Neuronal stem cell (in vitro differentiated cells): ENCODE results near the gene DMXL1. TPM values are rescaled to one million over a fixed set of nuclear protein-coding genes. Genes with fewer than 3 reads are reported as not detected.
A peak's percentile ranks its signal among the peaks of the same experiment; 100 is the strongest.

Source experiments
- DNase-seq: peaks from one replicate; pipeline ENCODE4 v3.0.0-alpha.2; 2013; ENCODE audit warnings: low spot score
- H2AFZ ChIP-seq: one replicate; pipeline ENCODE4 v1.6.1; 2013; ENCODE audit warnings: mild to moderate bottlenecking, low read length, inconsistent platforms
- H2AK5ac ChIP-seq: 2 replicates; pipeline ENCODE4 v1.6.1; 2013; ENCODE audit warnings: low read depth, mild to moderate bottlenecking, inconsistent platforms, low read length, moderate library complexity, mixed read lengths
- H2BK120ac ChIP-seq: 2 replicates; pipeline ENCODE4 v1.6.1; 2013; ENCODE audit warnings: low read depth, mild to moderate bottlenecking, inconsistent platforms, low read length, moderate library complexity, mixed read lengths
- H2BK12ac ChIP-seq: one replicate; pipeline ENCODE4 v1.6.1; 2013; ENCODE audit warnings: low read length, inconsistent platforms
- H2BK15ac ChIP-seq: 2 replicates; pipeline ENCODE4 v1.6.1; 2013; ENCODE audit warnings: mild to moderate bottlenecking, low read length, inconsistent platforms, mixed read lengths
- H2BK5ac ChIP-seq: one replicate; pipeline ENCODE4 v1.6.1; 2013; ENCODE audit warnings: inconsistent platforms, mild to moderate bottlenecking, low read length, moderate library complexity
- H3K14ac ChIP-seq: one replicate; pipeline ENCODE4 v1.6.1; 2013; ENCODE audit warnings: low read length, inconsistent platforms
- H3K18ac ChIP-seq: 2 replicates; pipeline ENCODE4 v1.6.1; 2013; ENCODE audit warnings: low read length, inconsistent platforms
- H3K23ac ChIP-seq: 2 replicates; pipeline ENCODE4 v1.6.1; 2013; ENCODE audit warnings: low read depth, mild to moderate bottlenecking, mixed read lengths, low read length, inconsistent platforms; ENCODE audit not compliant: poor library complexity
- H3K27ac ChIP-seq: replicated peaks from 3 replicates; pipeline ENCODE4 v1.5.1; 2013; ENCODE audit warnings: low read length, inconsistent platforms
- H3K27me3 ChIP-seq, 3 experiments: 2 replicates each; pipeline ENCODE4 v1.6.1; 2013; ENCODE audit warnings: low read length in 3 of 3, mild to moderate bottlenecking in 2 of 3, inconsistent platforms in 1 of 3, low read depth in 1 of 3, mixed read lengths in 1 of 3, moderate library complexity in 1 of 3; ENCODE audit not compliant: control insufficient read depth in 3 of 3, insufficient read depth in 3 of 3
- H3K36me3 ChIP-seq, 2 donors: replicated peaks in 1 of 2; 2 replicates each; pipeline ENCODE4 v1.6.1; 2013; ENCODE audit warnings: low read length in 2 of 2; ENCODE audit not compliant: control insufficient read depth in 2 of 2, insufficient read depth in 2 of 2
- H3K4ac ChIP-seq: 2 replicates; pipeline ENCODE4 v1.6.1; 2013; ENCODE audit warnings: inconsistent platforms, mild to moderate bottlenecking, low read length, moderate library complexity
- H3K4me1 ChIP-seq, 2 donors: 1 replicate in 1 of 2; 2 replicates in 1 of 2; pipeline ENCODE4 v1.6.1; 2013; ENCODE audit warnings: low read length in 2 of 2, low read depth in 1 of 2; ENCODE audit not compliant: control insufficient read depth in 2 of 2, insufficient read depth in 1 of 2
- H3K4me2 ChIP-seq: one replicate; pipeline ENCODE4 v1.6.1; 2013; ENCODE audit warnings: mild to moderate bottlenecking, low read length, inconsistent platforms; ENCODE audit not compliant: insufficient read depth, poor library complexity, severe bottlenecking
- H3K4me3 ChIP-seq, 2 donors: 2 replicates each; pipeline ENCODE4 v1.5.1; 2013; ENCODE audit warnings: low read length in 2 of 2, mild to moderate bottlenecking in 2 of 2, inconsistent platforms in 1 of 2, moderate library complexity in 1 of 2
- H3K79me1 ChIP-seq: one replicate; pipeline ENCODE4 v1.6.1; 2013; ENCODE audit warnings: low read depth, mild to moderate bottlenecking, inconsistent platforms, low read length, moderate library complexity
- H3K9ac ChIP-seq: one replicate; pipeline ENCODE4 v1.6.1; 2013; ENCODE audit warnings: mild to moderate bottlenecking, low read depth, low read length, inconsistent platforms; ENCODE audit not compliant: poor library complexity
- H3K9me3 ChIP-seq, 2 donors: replicated peaks in 1 of 2; 2 replicates each; pipeline versions ENCODE3 to v1.6.1; 2013; ENCODE audit warnings: low read length in 2 of 2, mild to moderate bottlenecking in 2 of 2, inconsistent platforms in 1 of 2, low read depth in 1 of 2, mixed read lengths in 1 of 2, moderate library complexity in 1 of 2; ENCODE audit not compliant: control insufficient read depth in 2 of 2, insufficient read depth in 1 of 2
- H4K8ac ChIP-seq: one replicate; pipeline ENCODE4 v1.6.1; 2013; ENCODE audit warnings: low read depth, mild to moderate bottlenecking, inconsistent platforms, low read length, moderate library complexity
- H4K91ac ChIP-seq: one replicate; pipeline ENCODE4 v1.6.1; 2013; ENCODE audit warnings: low read length, low read depth, mild to moderate bottlenecking, inconsistent platforms; ENCODE audit not compliant: poor library complexity
- WGBS, 2 donors: extraction: QIAGEN DNeasy Blood & Tissue Kit; methylation state at CpG; one replicate each; pipeline ENCODE4 v1.1.7; 2013; ENCODE audit warnings: missing lambda C conversion rate in 2 of 2, mixed read lengths in 1 of 2; ENCODE audit not compliant: insufficient read length in 2 of 2, insufficient replicate concordance in 1 of 2; ENCODE audit errors: extremely low coverage in 2 of 2; 5-methylcytosine and 5-hydroxymethylcytosine counted together
- polyA plus RNA-seq, 2 experiments: library from polyadenylated mRNA; stranded (reverse); fragments of 200-250 nt; gene quantifications; one replicate each; pipeline ENCODE4 v1.2.3, GENCODE V29; 2013

Gene DMXL1, protein sequence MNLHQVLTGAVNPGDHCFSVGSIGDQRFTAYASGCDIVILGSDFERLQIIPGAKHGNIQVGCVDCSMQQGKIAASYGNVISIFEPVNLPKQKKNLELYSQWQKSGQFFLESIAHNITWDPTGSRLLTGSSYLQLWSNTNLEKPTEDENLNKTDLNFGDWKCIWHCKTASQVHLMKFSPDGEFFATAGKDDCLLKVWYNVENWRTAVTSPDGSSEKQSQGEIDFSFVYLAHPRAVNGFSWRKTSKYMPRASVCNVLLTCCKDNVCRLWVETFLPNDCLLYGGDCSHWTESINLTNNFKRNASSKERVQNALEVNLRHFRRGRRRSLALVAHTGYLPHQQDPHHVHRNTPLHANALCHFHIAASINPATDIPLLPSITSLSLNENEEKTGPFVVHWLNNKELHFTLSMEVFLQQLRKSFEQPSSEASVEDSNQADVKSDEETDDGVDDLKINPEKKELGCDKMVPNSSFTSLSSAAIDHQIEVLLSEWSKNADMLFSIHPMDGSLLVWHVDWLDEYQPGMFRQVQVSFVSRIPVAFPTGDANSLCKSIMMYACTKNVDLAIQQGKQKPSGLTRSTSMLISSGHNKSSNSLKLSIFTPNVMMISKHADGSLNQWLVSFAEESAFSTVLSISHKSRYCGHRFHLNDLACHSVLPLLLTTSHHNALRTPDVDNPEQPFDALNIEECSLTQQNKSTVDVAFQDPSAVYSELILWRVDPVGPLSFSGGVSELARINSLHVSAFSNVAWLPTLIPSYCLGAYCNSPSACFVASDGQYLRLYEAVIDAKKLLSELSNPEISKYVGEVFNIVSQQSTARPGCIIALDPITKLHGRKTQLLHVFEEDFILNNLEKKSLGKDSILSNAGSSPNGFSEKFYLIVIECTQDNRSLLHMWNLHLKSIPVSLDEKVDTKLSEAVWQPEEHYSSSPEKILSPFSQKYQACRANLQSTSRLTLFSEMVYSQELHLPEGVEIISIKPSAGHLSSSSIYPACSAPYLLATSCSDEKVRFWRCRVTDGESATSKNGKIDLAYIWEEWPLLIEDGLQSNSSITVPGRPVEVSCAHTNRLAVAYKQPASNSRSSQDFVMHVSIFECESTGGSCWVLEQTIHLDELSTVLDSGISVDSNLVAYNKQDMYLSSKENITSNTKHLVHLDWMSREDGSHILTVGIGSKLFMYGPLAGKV (N-terminal part only)
- 7.9 TPM for polyA plus RNA-seq (2013, experiment 1 of 2)
- polyA plus RNA-seq (2013, experiment 2 of 2): 8.6 TPM

DNA sequence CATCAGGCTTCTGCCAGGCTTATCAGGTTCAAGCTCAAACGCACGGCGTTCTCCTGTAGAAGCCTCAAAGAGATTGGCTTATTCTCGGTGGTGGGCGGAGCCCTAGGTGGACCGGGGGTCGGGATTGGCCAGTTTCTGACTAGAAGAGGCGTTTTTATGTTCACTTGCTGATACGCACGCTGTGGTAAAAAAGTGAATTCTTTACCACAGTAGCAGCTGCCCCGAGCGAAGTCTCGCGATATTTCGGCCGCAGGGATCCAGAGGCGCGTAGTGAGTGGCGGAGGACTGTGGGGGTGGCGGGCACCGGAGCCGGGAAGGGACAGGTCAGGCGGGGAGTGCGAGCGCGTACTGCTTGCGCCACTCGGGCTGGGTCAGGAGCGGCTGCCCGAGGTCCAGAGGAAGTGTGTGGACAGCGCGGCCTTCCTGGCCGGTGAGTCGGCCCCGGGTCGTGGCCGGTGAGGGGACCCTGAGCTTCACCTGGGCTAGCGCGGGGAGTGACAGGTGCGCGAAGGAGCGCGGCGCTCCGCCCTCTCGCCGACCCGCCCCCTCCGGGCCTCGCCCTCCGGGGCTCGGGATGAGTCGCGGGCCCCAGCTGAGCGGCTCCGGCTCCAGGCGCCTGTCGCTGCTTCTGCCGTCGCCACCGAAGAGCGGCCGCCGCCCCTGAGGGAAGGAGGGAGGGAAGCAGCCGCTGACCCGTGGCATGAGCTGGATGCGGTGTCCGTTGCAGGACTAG is at the start of gene DMXL1:
DMXL1 (plus strand) TSS at position 260 of the 733 bp plus-strand sequence. CDS start 483 bp downstream, outside the sequence.
- H4K8ac ChIP-seq: no peak within 1 kb of the TSS
- H3K14ac ChIP-seq: peak within 1 kb of the TSS; percentile 89
- H3K9ac ChIP-seq: peak within 1 kb of the TSS; percentile 97
- DNase-seq: peak; percentile 98
- H2BK15ac ChIP-seq: no peak within 1 kb of the TSS
- peak within 1 kb of the TSS; percentile 99 for H3K18ac ChIP-seq
- H3K4me1 ChIP-seq: no peaks in the 10 kb centered on the region
- no peak within 1 kb of the TSS for H2BK120ac ChIP-seq
- peak within 1 kb of the TSS; percentile 96 for H2AK5ac ChIP-seq
- H3K4me3 ChIP-seq: peak within 1 kb of the TSS; percentile 70 to 99
- no peaks in the 10 kb centered on the region for H3K36me3 ChIP-seq
- H3K23ac ChIP-seq: peak within 1 kb of the TSS; percentile 100
- H3K27me3 ChIP-seq: no peaks in the 10 kb centered on the region
- H2BK5ac ChIP-seq: peak within 1 kb of the TSS; percentile 87
- H3K27ac ChIP-seq: peak within 1 kb of the TSS; percentile 90
- peak within 1 kb of the TSS; percentile 73 for H2BK12ac ChIP-seq
- no peak within 1 kb of the TSS for H4K91ac ChIP-seq
- H3K79me1 ChIP-seq: peaks cover 2% of the 10 kb centered on the region
- WGBS, 2 donors: no CpG with 5 or more reads among the region's 68 CpGs
- H3K4me2 ChIP-seq: peak within 1 kb of the TSS; percentile 81
- H3K4ac ChIP-seq: no peak within 1 kb of the TSS
- peak within 1 kb of the TSS; percentile 98 for H2AFZ ChIP-seq
- H3K9me3 ChIP-seq: no peaks in the 10 kb centered on the region

DNA sequence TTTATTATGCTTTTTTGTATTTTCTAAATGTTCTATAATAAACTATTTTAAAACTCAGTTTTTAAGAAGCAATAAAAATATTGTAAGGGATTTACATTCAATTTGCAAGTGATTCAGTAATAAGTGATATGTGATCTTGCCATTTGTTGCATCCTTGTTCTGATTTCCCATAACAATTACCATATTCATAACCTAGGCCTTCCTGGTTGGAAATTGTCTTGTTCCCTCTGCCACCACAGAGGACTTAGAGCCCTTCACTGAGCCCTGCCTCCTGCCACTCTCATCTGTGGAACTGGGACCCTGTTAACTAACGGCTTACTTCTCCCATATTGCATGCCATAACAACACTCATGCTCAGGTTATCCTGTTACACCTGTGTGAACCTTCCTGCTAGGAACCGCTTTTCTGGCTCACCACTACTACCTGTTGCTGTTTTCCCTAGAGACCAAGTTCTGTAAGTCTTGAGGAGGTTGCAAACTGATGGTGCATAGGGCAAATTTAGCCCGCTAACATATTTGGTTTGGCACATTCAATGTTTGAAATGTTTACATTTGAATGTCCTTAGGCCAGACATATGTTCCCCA is 49.6 kb upstream of the DMXL1 start:
- Histone ChIP-seq H3K18ac (no peak overlapping the region), H2BK5ac (no peak overlapping the region), H2AFZ (no peak overlapping the region), H3K27ac (no peak overlapping the region), H4K91ac (no peak overlapping the region), H3K4me3 (no peak overlapping the region), H3K4me2 (no peak overlapping the region), H3K23ac (no peak overlapping the region), H3K27me3 (no peaks in the 10 kb centered on the region), H3K4ac (no peak overlapping the region), H3K36me3 (no peaks in the 10 kb centered on the region), H3K9ac (no peak overlapping the region), H3K9me3 (no peaks in the 10 kb centered on the region), H3K14ac (no peak overlapping the region), H4K8ac (no peak overlapping the region), H3K4me1 (no peaks in the 10 kb centered on the region), H3K79me1 (no peaks in the 10 kb centered on the region), H2BK15ac (no peak overlapping the region), H2BK12ac (no peak overlapping the region), H2AK5ac (no peak overlapping the region), H2BK120ac (no peak overlapping the region)
- no peak for DNase-seq
- no CpG with 5 or more reads among the region's 3 CpGs for whole genome bisulfite sequencing, 2 donors

DNA sequence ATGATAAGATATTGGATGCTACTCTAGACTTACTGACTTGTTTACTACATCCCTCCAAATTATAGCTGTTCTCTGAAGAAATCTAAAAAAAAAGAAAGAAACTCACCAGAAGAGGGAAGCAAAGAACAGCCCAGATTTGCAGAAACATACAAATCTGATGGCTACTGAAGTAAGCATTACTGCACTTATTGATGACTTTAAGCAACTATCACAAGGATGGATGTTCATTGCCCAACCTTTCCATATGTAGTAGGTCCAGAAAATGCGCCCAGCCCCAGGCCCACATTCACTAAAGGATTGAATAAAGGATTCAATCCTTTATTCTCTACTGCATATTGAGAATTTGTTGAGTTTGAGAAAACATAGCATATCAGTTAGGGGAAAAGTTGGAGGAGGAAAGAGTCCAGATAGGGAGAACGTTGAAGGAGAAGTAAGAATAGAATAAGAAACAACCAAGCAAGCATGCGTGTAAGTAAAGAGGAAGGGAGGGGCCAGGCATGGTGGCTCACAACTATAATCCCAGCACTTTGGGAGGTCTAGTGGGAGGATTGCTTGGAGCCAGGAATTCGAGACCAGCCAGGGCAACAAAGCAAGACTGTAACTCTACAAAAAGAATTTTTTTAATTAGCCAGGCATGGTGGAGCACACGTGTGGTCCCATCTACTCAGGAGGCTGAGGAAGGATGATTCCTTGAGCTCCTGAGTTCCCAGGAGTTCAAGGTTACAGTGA is 48.7 kb upstream of the DMXL1 start:
- H3K4ac ChIP-seq: no peak overlapping the region
- no peaks in the 10 kb centered on the region for H3K4me1 ChIP-seq
- no peak overlapping the region for H2BK15ac ChIP-seq
- no peak overlapping the region for H3K9ac ChIP-seq
- no peak overlapping the region for H2BK120ac ChIP-seq
- H4K8ac ChIP-seq: no peak overlapping the region
- no peak overlapping the region for H2BK12ac ChIP-seq
- no peak overlapping the region for H3K18ac ChIP-seq
- no peak overlapping the region for H2AK5ac ChIP-seq
- H3K79me1 ChIP-seq: no peaks in the 10 kb centered on the region
- H3K4me2 ChIP-seq: no peak overlapping the region
- no peak overlapping the region for H4K91ac ChIP-seq
- no CpG with 5 or more reads among the region's 5 CpGs for WGBS, 2 donors
- H2AFZ ChIP-seq: no peak overlapping the region
- H2BK5ac ChIP-seq: no peak overlapping the region
- H3K9me3 ChIP-seq: no peaks in the 10 kb centered on the region
- H3K14ac ChIP-seq: no peak overlapping the region
- no peak overlapping the region for H3K4me3 ChIP-seq
- H3K27me3 ChIP-seq: no peaks in the 10 kb centered on the region
- DNase-seq: no peak
- H3K27ac ChIP-seq: no peak overlapping the region
- no peaks in the 10 kb centered on the region for H3K36me3 ChIP-seq
- no peak overlapping the region for H3K23ac ChIP-seq
